HG03354 (cell line): Measurements from ENCODE around the gene EPHB6.

Source experiments
- ATAC-seq: cut with Tn5 transposase; IDR thresholded peaks from one replicate; pipeline ENCODE4 v1.9.1; 2021; ENCODE audit warnings: mild to moderate bottlenecking; ENCODE audit not compliant: unreplicated experiment, poor library complexity, severe bottlenecking

Gene EPHB6

GRCh38 chr7:142891490-142892082, 36.7 kb downstream of the EPHB6 start:
- no peak for ATAC-seq

DNA sequence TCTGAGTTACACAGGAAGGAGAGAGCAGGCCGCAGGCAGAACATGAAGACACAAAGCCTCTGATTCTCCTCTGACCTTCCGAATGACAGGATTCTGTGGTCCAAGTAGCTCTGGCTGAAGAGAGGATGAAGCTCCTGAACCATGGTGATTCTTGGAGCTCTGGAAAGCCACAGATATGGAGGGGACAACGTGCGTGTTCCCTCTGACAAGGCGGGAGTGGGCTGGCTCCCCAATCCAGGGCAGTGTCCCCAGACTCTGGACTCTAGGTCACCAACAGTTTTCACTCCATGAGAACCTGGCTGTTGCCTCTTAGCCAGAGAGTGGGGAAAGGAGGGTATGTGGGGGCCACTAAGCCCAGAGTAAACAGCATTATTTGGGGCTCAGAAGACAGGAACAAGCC, 38.1 kb downstream of the EPHB6 start:
- no peak for ATAC-seq

DNA sequence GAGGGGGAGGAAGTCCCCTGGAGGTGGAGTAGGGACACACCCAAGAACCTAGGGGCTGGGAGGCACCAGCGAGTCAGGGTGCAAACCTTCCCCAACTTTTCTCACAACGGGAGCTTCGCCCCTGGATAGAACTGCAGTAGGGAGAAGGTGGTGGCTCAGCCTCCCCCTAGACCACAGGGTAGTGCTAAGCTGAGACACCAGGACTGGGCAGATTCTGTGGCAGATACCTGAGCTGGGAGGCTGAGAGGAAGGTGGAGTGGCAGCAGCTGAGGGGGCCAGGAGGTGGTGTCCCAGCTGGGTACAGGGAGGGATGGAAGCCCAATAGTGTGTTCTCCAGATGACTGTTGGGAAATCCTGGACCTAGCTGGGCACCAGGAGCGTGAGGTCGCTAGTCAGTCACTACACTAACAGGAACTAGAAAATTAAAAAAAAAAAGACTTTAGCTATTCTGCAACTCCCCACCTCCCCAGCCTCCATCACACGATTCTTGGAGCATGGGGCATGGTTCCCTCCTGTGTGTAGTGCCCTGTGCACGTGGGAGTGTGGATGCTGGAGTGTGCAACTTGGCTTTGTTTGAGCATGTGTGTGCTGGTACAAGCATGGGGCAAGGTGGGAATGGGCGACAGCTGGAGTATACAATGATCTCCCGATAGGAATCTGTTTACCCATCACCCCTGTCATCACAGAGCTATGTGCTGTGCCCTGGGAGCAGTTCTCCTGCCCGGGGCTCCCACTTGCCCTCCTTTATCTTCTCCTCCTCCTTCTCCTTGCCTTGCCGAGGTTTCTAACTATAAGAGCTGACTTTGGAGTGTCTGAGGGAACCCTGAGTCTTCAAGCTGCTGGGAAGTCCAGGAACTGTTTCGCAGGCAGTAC, 39.5 kb downstream of the EPHB6 start:
- ATAC-seq, result no peak

DNA sequence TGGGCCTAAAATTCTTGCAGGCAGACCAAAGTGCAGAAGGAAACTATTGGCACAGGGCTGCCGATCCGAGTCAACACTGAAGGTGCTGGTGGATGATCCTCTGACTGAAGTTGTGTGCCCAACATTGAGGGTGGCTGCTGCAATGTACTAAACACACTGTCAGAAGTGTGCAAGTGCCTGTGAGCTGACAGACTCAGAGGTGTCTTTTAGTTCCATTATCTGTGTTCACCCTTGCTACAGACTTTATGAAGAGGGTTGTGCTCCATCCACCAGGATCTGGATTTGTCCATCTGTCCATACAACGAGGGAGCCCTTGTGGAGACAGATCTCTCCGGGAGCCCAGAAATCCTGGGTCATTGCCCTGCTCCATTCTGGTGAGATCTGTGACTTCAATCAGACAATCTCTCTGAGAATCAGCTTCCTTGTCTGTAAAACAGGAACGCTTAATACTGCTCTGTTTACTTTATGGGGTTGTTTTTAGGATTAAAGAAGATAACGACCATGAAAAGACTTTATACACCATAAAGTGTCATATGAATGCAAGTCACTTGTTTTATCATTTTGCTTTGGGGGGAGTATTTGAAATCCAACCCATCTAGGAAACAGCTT, 40.2 kb downstream of the EPHB6 start:
- ATAC-seq, result no peak

DNA sequence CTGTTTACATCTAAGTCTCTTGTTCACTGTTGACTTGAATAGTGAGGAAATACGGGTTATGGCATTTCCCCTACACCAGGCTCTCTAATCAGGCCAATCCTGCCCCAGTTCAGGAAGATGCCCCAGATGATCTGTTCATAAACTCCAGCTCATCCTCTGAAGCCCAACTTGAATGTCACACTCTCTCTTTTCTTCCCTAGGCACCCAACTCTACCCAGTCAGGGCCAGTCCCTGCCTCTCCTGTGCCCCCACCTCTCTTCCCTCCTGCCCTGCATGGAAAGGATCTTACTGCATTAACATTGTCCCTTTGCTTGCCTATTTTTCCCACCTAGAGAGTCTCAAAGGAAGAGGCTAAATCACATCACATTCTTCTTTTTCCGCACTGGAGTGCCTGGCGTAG, 41.3 kb downstream of the EPHB6 start:
- no peak for ATAC-seq

DNA sequence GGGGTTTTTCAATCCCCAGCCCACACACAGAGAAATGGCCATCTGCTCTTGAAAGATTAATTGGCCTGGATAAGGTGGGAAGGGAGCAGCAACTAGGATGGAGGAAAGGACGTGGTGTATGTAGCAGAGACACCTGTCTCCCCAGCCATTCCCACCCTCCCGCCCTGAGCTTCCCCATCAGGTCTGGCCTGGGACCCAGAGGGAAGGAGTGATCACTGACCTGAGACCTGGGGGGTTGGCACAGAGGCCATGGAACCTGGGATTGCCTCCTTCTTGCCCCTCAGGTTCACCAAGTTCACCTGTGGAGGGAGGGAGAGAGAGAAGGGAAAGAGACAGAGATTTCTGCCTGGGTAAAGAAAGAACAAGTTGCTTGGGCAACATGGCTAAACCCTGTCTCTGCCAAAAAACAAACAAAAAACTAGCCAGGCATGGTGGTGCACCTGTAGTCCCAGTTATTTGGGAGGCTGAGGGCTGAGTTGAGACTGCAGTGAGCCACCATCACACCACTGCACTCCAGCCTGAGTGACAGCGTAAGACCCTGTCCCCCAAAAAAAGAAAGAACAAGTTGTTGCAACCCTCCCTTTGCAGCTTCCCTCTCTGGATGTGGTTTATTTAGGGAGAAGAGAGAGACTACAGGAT, 42.0 kb downstream of the EPHB6 start:
- no peak for ATAC-seq

GRCh38 chr7:142897691-142898090, 42.8 kb downstream of the EPHB6 start:
- ATAC-seq, result no peak

DNA sequence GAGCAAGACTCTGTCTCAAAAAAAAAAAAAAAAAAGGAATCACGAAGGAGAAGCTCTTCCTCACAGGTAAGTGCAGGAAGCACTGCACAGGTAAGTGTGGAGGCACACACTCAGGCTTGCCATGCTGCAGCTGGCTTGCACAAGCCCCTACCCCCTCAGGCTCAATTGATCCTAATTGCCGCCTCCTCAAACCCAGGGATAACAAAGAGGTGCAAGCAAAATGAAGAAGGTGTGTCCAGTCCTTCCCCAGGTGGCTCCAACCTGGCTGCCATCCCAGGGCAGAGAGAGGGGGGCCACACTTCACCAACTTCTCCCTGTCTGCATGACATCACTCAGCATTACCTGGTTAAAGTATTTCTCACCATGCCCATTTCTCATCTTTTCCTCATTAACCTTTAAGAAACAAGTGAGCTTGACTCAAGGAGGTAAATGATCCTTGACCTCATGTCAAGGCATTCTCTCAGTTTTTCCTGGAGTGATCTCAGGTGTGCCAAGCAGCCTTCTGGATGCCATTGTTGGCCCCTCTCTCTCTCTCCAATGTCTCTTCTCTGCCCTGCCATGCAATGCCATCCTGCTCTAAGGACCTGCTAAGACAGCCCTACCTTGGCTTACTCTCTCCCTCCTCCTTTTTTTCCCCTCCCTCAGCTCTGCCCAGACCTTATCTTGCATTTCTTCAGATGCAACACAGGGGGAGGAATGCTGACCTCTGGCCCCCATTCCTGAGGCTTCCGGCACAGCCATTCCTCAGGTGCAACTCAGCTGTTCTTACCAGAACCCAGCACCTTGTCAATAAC, 43.7 kb downstream of the EPHB6 start:
- ATAC-seq, result no peak

DNA sequence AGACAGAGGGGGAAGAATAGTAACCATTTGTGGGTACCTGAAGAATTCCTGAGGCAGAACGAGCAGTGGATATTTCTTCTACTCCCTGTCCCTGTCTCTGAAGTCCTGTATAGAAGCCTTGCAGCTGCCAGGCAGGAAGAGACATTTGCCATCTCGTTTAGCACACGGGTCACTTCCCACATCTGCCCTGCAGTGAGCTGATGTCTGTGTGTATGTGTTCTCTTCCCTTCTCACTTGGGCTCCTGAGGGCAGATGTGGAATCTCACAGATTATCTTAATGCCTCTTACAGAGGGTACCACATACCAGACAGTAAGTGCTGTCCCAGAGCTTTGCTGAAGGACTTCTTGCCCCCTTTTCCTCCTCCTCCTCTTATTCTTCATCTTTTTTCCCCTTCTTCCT, 44.8 kb downstream of the EPHB6 start:
- ATAC-seq, result no peak

DNA sequence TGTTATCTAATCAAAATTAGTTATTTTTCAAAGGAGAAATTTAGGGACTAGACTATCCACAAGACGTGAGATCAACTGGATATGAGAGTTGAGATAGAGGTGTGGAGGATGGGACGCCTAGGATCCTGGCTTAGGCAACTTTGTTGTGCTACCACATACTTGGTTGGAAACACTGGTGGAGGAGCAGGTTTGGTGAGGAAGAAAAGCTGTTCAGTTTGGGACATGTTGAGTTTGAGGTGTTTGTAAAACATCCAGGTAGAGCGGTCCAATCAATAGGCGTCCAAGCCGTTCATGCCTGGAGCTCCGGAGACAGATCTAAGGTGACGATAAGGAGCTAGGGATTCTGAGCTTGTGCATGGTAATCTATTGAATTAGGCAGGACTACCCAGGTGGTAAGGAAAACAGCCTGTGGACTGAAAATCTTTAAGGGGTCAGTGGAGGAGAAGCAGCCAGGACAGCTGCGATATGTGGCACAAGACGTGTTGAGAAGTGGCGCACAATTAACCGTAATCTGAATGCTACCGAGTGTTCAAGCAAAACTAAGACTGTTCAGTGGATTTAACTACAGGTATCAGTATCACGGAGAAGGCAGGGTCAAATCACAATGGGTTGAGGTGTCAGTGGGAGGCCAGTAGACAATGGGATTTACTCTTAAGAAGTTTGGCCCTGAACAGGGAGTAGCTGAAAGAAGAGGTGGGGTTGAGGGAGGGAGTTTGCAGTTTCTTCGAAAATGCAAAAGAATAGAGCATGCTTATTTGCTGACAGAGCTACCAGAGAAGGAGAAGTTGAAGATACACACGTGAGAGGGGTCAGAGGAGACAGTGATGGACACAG, 46.8 kb downstream of the EPHB6 start:
- ATAC-seq, result no peak

DNA sequence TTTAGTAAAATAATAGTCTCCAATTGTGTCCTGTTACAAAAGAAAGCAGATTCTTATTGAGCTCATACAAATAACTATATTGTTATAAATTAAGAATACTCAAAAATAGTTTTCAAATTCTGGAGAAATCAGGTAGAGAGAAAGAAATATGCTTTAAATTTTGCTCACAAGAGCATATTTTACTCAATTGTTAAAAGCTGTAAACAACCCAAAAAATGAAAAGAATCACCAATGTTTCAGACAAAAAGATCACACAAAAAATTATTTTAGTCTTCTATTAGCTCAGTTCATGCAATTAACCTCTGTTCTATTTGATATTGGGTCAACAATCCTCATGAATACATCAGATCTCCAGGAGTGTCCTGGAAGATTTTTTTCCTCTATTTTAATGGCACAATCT, 49.3 kb downstream of the EPHB6 start:
- no peak for ATAC-seq

DNA sequence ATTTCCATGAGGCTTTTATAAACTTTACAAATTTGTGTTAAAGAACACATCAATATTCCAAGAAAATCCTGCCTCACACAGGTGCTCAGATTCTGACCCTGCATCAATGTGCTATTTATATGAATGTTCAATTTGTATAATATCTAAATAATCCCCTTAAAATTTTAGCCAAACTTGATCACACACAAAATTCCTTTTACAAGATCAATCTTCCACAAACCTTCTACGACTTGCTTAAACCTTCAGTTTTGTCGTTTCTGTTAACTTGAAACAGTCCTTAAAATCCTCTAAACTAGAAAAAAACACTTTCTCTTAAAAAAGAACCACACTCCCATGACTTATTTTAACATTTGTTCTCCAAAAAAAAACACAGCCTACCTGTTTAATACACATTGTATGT, 50.9 kb downstream of the EPHB6 start:
- ATAC-seq, result no peak

DNA sequence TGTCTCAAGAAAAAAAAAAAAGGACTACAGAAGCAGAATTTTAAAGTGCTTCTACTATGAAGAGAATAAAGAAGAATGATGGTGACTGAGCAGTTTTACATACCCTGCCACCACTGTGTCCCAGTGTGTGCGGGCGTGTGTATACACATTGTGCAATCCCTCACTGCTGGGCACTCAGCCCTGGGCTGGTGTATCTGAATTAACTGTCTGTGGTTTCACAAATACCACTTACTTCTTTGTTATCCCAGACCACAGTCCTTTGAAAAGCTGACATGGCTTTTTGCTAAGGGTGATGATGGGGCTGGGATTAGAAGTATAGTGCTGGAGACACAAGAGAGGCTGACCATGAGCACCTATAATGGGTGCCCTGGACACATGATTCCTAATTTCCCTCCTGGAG, 51.8 kb downstream of the EPHB6 start:
- ATAC-seq, result no peak

DNA sequence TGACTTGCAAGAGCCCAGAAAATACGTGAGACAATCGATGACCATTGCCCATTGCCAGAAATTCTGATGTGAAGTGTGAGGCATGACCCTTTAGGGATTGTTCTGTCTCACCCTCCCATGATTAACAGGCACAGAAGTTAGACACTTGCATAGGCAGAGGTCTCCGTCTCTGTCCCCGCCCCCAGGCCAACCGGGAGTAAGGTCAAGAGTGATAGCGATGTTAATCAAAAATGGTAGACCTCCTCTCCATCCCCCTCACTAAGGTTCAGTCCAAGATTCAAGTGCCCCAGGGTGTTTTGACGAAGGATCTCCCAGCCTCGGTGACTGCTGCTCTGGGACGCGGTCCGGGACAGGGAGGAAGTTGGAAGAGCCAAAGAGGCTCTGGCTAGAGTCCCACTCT, 53.4 kb downstream of the EPHB6 start:
- ATAC-seq, result no peak

GRCh38 chr7:142908921-142909890, 54.3 kb downstream of the EPHB6 start:
- ATAC-seq, result no peak

GRCh38 chr7:142910031-142910433, 55.2 kb downstream of the EPHB6 start:
- ATAC-seq, result no peak

DNA sequence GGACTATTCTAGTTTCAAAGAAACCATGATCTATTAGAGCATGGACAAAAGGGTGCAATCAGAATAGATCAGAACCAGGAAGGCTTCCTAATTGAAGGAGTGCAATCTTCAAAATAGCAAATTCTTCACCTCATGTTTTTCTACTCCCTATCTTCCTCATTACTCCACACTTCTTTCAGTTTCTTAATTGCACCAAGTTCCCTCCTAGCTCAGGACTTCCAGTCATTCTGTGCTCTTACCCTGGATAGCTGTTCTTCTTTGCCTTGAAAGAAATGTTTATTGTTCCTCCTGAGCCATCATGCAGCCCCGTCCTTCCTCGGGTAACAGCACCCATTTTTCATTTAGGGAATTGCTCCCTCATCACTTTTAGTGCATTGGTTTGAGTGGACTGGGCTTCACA, 55.6 kb downstream of the EPHB6 start:
- no peak for ATAC-seq

DNA sequence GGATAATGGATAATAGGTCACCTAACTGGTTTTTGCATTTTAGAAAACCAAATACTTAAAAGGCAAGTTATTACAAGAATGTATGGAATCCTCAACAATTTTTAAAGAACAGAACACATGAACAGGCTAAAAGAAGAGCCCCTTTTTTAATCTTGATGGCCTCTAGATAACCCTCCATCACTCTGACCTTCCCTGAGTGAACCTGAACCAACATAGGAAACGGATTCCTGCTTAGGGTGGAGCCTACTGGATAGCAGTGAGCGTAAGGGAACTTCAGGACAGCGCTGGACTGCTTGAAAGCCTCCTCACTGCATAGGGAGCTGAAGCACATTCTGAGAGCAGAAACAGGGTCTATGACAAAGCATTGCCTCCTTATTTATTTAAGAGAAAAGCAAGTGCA, 58.2 kb downstream of the EPHB6 start:
- ATAC-seq, result no peak
